Activated T-cell treated with anti-CD3 and anti-CD28 coated beads for 48 hours (primary cell): ENCODE measurements around the gene MICAL2.

Experiments
- DNase-seq: peaks from one replicate; pipeline ENCODE4 v3.0.0-alpha.2; 2020; ENCODE audit warnings: low read depth

Gene MICAL2

DNA sequence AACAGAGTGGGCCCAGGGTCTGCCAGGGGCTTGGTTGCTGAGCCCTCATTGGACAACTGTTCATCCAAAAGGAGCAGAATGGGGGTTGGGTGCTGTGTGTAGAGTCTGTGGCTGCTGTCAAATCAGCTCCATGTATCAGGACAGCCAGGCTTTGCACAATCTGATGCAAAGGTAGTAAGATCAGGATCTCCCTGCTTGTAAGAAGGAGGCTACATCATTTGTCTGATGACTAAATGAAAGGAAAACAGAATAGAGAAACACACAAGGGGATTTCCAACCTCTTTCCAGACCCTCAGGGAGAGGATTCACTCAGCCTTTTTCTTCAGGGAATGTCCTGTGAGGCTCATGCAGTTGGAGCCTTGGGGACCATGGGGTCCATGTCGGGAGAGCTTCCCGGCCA lies 7.2 kb downstream of the MICAL2 start:
- DNase-seq: no peak

DNA sequence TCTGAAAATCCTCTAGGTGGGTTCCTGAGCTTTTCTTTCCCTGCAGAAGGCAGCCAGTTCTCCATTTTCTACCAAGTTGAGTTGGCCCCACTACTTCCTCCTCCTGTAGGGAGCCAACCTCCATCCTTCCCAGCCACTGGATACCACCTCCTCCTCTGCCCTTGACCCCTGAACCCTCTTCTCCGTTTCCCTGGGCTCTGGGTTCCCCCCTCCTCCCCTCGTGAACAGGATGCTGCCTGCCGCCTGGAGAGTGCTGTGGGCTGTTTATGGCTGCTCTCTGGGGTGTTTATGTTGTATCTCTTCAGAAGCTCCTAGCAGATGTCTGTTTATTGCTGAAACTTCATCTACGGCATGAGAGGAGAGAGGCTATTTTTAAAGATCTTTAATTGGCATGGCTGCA lies 8.6 kb downstream of the MICAL2 start:
- no peak for DNase-seq

DNA sequence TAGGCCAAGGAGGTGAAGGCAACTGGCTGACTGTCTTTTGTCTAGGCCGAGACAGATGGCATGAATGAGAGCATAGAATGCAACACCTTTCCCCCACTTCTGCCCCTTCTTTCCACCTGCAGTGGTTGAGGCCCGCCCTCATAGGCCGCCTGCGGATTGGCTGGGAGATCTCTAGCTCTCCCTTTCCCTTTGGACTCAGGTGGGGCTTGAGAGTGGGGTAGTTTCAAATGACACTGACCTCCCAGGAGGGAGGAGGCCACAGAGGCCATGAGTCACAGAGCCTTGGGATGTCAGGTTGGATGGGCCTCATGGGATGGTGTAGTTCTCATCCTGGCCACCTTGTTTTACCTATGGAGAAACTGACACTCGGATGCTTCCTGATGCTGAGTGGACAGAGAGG lies 9.1 kb downstream of the MICAL2 start:
- DNase-seq: no peak

DNA sequence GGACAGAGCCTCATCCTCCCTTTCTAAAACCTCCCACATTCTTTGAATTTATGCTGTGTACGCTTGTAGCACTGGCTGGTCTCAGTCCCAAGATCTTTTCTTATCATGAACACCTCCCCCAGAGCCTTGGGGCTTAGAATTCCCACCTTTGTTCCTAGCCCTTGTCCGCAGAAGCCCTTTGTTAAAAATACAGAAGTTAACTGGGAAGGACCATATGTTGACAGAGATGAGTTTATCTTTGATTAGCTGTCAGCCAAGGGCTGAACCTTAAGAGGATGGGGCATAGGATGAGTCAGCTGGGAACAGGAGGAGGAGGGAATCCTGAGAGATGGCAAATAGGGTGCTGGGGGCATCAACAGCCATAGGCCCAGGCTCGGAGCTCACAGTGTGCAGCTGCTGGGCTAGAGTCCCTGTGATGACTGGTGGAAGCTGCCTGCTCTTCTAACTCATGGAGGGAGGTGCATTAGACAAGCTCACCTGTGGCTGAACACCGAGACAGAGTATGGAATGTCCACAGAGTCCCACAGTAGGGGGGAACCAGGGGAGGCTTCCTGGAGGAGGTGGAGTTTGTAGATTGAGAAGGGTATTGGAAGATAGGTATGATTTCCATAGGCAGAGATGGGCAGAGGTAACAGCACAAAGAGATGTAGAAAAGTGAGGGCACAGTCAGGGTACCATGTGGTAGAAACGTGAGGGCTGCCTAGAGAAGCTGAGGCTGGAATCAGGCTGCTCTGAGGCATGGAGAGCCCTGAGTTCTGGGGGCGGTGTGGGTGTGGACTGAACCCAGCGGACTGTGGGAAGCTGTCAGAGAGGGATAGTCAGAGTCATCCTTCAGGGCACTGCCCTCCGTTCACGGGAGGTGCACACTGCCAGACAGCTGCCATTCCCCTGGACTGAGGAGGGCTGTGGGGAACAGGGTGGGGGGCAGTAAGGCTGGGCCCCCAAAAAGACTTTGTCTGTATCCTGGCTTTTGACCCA lies 9.9 kb downstream of the MICAL2 start:
- DNase-seq: no peak

DNA sequence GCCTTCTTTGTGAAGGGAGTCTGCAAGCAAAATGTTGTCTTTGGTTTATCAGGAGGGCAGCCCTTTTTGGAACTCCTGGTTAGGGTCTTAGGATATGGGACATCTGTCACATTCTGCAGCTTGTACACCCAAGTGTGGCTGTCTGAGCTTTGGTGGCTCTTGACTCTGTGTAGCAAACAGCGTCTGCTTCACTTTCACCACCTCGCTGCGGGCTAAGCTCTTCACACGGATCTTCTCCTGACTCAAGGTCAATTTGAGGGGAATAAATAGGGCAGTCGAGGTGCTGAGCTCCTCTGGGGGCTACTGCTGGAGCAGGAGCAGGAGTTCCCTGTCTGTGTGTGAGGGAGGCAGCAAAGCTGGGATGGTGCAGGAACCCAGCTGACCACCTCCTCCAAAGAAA lies 10.6 kb downstream of the MICAL2 start:
- no peak for DNase-seq

DNA sequence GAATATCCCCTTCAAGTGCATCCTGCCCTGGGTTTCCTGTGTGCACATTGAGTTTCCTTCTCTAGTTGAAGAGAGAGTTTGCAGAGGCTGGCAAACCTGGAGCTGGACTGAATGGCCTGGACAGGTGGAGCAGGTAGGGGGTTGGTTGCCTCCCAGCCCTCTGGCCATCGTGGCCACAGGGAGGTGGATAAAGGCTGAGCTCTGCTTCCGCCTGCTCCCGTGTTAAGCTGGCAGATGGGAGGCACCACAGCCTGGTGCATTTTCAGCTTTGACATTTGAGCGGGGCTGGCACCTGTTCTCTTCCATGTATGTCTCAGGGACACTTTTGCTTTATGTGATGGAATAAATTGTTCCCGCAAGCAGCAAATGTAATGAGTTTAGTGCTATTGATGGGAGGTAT lies 11.1 kb downstream of the MICAL2 start:
- DNase-seq: no peak

GRCh38 chr11:12122083-12122482 lies 11.7 kb downstream of the MICAL2 start:
- DNase-seq: no peak

- no peak for DNase-seq
Measured at GRCh38 chr11:12123273-12123672, 12.9 kb downstream of the MICAL2 start.

- DNase-seq: no peak
Measured at GRCh38 chr11:12123799-12124198, 13.4 kb downstream of the MICAL2 start.

- DNase-seq: no peak
Measured at GRCh38 chr11:12124306-12124705, 13.9 kb downstream of the MICAL2 start.

- DNase-seq: no peak
Measured at GRCh38 chr11:12125609-12126149, 15.3 kb downstream of the MICAL2 start.

GRCh38 chr11:12126344-12127019 lies 16.1 kb downstream of the MICAL2 start:
- DNase-seq: no peak

DNA sequence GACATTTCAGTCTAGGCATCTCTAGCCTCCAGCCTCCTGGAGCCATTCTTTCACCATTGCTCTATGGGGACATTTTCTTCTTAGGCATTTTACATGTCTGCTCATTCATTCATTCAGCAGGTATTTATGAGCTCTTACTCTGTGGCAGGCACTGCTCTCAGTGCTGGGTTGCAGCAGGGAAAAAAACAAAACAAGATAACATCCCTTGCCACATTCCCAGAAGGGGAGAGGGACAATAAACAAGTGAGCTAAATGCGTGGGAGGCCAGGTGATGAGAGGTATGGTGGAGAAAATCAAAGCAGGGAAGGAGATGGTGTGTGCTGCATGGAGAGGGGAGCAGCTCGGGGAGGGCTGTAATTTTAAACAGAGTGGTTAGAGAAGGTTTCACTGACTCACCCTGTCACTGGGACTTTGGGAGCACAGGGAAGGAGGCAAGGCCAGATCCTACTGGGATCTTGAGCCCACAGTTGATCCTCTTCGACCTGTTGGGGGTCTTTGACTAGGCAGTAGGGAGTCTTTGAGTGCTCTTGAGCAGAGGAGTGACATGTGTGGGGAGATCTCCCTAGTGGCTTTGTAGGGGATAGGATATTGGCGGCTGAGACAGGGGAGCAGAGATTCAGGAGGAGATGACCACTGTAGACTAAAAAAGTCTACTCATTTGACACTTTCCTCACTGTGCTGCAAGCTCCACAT lies 17.0 kb downstream of the MICAL2 start:
- no peak for DNase-seq

DNA sequence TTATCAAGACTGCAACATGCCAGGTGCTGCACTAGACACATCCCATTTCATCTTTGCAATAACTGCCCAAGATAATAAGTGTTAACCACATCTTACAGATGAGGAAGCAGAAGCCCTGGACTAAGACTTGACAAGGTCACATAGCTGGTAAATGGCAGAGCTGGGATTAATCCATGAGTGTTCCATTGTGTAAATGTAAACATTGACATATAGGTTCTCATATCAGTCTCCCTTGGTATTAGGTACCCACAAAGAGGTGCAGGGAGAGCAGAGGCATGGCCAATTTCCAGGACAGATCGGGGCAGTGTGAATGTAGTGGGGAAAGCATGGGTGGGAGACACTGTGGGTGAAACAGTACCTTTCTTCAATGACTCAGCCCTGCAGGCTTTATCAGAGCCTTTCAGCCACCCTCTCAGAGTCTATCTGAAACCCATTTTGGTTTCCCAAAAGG lies 17.9 kb downstream of the MICAL2 start:
- no peak for DNase-seq

DNA sequence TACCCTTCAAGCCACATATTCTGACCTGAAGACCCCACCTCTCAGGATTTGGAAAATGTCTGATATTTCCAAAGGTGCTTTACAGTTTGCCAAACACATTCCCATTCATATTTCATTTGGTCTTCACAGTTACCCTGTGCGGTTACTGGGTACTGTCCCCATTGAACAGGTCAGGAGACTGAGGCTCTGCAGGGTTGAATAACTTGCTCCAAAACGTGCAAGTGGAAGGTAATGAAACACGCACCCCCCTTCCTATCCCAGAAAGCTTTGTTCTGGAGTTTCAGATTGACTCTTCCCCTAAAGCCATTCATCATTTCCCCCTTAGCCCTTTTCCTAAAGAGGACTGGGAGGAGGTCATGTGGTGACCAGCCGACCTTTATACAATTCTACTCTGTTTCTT lies 18.8 kb downstream of the MICAL2 start:
- no peak for DNase-seq

GRCh38 chr11:12130180-12130980 lies 20.0 kb downstream of the MICAL2 start:
- DNase-seq: no peak

GRCh38 chr11:12131943-12132789 lies 21.8 kb downstream of the MICAL2 start:
- no peak for DNase-seq

GRCh38 chr11:12132790-12133145 lies 22.4 kb downstream of the MICAL2 start:
- DNase-seq: no peak

GRCh38 chr11:12133547-12134235 lies 23.3 kb downstream of the MICAL2 start:
- no peak for DNase-seq

GRCh38 chr11:12134236-12134585 lies 23.8 kb downstream of the MICAL2 start:
- no peak for DNase-seq
